IMR-90 (cell line): ENCODE measurements around the gene SPRED2. TPM values are rescaled to one million over a fixed set of nuclear protein-coding genes. Genes with fewer than 3 reads are reported as not detected.

Experiments
- ATAC-seq: fragments of 200-7000 bp; cut with Tn5 transposase; 2 replicates; pipeline ENCODE4 v1.9.1; 2020; ENCODE audit warnings: low read depth, mild to moderate bottlenecking, moderate library complexity
- BruUV-seq: library from RNA; stranded (reverse); fragments of 400-500 nt; replicated peaks from 2 replicates; lab custom pipeline; 2021; lab: Mats Ljungman, UMichigan
- CTCF ChIA-PET: fragments of 300-600 bp; formaldehyde crosslinking; extraction: SDS; loops from one replicate; lab custom pipeline; 2021; ENCODE audit warnings: antibody characterized with exemption; lab: Yijun Ruan, JAX
- POLR2A ChIA-PET: fragments of 300-600 bp; sonication (Branson Sonifier 250); formaldehyde crosslinking; loops from one replicate; lab custom pipeline; 2022; ENCODE audit warnings: antibody characterized with exemption; ENCODE audit not compliant: unreplicated experiment; lab: Charles Lee
- DNase-seq: peaks from one replicate; pipeline ENCODE4 v3.0.0; 2013
- H2AFZ ChIP-seq: replicated peaks from 2 replicates; pipeline ENCODE3; 2013; ENCODE audit warnings: low read length, mild to moderate bottlenecking; ENCODE audit not compliant: poor library complexity
- H2AK5ac ChIP-seq: 2 replicates; pipeline ENCODE4 v1.6.1; 2013; ENCODE audit warnings: low read depth, low read length, inconsistent platforms
- H2AK9ac ChIP-seq: replicated peaks from 2 replicates; pipeline ENCODE3; 2013; ENCODE audit warnings: mild to moderate bottlenecking, low read depth, low read length, moderate library complexity; ENCODE audit not compliant: poor library complexity
- H2BK120ac ChIP-seq: 2 replicates; pipeline ENCODE4 v1.6.1; 2013; ENCODE audit warnings: low read depth, low read length, inconsistent platforms
- H2BK15ac ChIP-seq: 3 replicates; pipeline ENCODE4 v1.6.1; 2013; ENCODE audit warnings: low read depth, low read length, inconsistent platforms
- H2BK20ac ChIP-seq: 2 replicates; pipeline ENCODE4 v1.6.1; 2013; ENCODE audit warnings: low read depth, mild to moderate bottlenecking, inconsistent platforms, low read length, moderate library complexity
- H2BK5ac ChIP-seq: 2 replicates; pipeline ENCODE4 v1.6.1; 2013; ENCODE audit warnings: mild to moderate bottlenecking, low read depth, low read length, inconsistent platforms; ENCODE audit not compliant: poor library complexity, severe bottlenecking
- H3K14ac ChIP-seq: replicated peaks from 2 replicates; pipeline ENCODE4 v1.6.1; 2013; ENCODE audit warnings: low read depth, low read length, inconsistent platforms
- H3K18ac ChIP-seq: 2 replicates; pipeline ENCODE4 v1.6.1; 2013; ENCODE audit warnings: low read depth, low read length, control low read depth
- H3K23ac ChIP-seq: 2 replicates; pipeline ENCODE4 v1.6.1; 2013; ENCODE audit warnings: low read depth, low read length, inconsistent platforms
- H3K27ac ChIP-seq: 2 replicates; pipeline ENCODE4 v1.5.1; 2013; ENCODE audit warnings: mild to moderate bottlenecking, control low read depth, low read length; ENCODE audit not compliant: insufficient read depth
- H3K27me3 ChIP-seq: 2 replicates; pipeline ENCODE4 v1.6.1; 2013; ENCODE audit warnings: low read length; ENCODE audit not compliant: control insufficient read depth, insufficient read depth
- H3K36me3 ChIP-seq: 2 replicates; pipeline ENCODE4 v1.6.1; 2013; ENCODE audit warnings: low read length, mixed read lengths; ENCODE audit not compliant: control insufficient read depth, insufficient read depth
- H3K4ac ChIP-seq: 2 replicates; pipeline ENCODE4 v1.6.1; 2013; ENCODE audit warnings: low read depth, low read length, inconsistent platforms
- H3K4me1 ChIP-seq: 2 replicates; pipeline ENCODE4 v1.6.1; 2013; ENCODE audit warnings: low read length, mixed read lengths; ENCODE audit not compliant: control insufficient read depth, insufficient read depth
- H3K4me2 ChIP-seq: 2 replicates; pipeline ENCODE4 v1.6.1; 2013; ENCODE audit warnings: low read depth, mild to moderate bottlenecking, control low read depth, low read length, moderate library complexity
- H3K4me3 ChIP-seq: 2 replicates; pipeline ENCODE4 v1.5.1; 2013; ENCODE audit warnings: low read depth, mild to moderate bottlenecking, control low read depth, low read length, moderate library complexity; ENCODE audit not compliant: insufficient read depth
- H3K56ac ChIP-seq: 2 replicates; pipeline ENCODE4 v1.6.1; 2013; ENCODE audit warnings: low read length, inconsistent platforms; ENCODE audit not compliant: insufficient read depth; ENCODE audit errors: extremely low read depth
- H3K79me1 ChIP-seq, 2 experiments: 2 replicates each; pipeline ENCODE4 v1.6.1; 2013; ENCODE audit warnings: low read length in 2 of 2, inconsistent platforms in 1 of 2, low read depth in 1 of 2
- H3K9ac ChIP-seq: 2 replicates; pipeline ENCODE4 v1.6.1; 2013; ENCODE audit warnings: low read depth, low read length, control low read depth
- H3K9me1 ChIP-seq: 2 replicates; pipeline ENCODE4 v1.6.1; 2013; ENCODE audit warnings: low read length, inconsistent platforms; ENCODE audit not compliant: insufficient read depth
- H3K9me3 ChIP-seq: 2 replicates; pipeline ENCODE4 v1.6.1; 2013; ENCODE audit warnings: low read length; ENCODE audit not compliant: control insufficient read depth, insufficient read depth
- H4K20me1 ChIP-seq: 2 replicates; pipeline ENCODE4 v1.6.1; 2013; ENCODE audit warnings: low read length, inconsistent platforms; ENCODE audit not compliant: insufficient read depth
- H4K5ac ChIP-seq: 2 replicates; pipeline ENCODE4 v1.6.1; 2013; ENCODE audit warnings: mild to moderate bottlenecking, low read depth, low read length, control low read depth
- H4K8ac ChIP-seq, 2 experiments: 2 replicates each; pipeline ENCODE4 v1.6.1; 2013; ENCODE audit warnings: low read depth in 2 of 2, low read length in 2 of 2, control low read depth in 1 of 2, inconsistent platforms in 1 of 2
- H4K91ac ChIP-seq: 2 replicates; pipeline ENCODE4 v1.6.1; 2013; ENCODE audit warnings: low read depth, low read length, inconsistent platforms; ENCODE audit not compliant: insufficient read depth
- CTCF ChIP-seq: conservative IDR thresholded peaks from 2 replicates; pipeline ENCODE4 v1.5.1; 2012; ENCODE audit warnings: mild to moderate bottlenecking, low read depth, low read length, improper control_type of control experiment
- FOS ChIP-seq: fragments of 150-350 bp; IDR thresholded peaks from 2 replicates; pipeline ENCODE4 v1.6.1; 2016; ENCODE audit warnings: low read depth, low read length
- MXI1 ChIP-seq: IDR thresholded peaks from 2 replicates; pipeline ENCODE4 v1.6.1; 2012; ENCODE audit warnings: low read depth, mild to moderate bottlenecking, low read length, moderate library complexity, borderline replicate concordance
- POLR2A ChIP-seq: IDR thresholded peaks from 2 replicates; pipeline ENCODE4 v1.6.1; 2012; ENCODE audit warnings: mild to moderate bottlenecking, low read depth, low read length
- RAD21 ChIP-seq: IDR thresholded peaks from 2 replicates; pipeline ENCODE4 v1.6.1; 2012; ENCODE audit warnings: low read length, improper control_type of control experiment
- RCOR1 ChIP-seq: IDR thresholded peaks from 2 replicates; pipeline ENCODE4 v1.6.1; 2012; ENCODE audit warnings: mild to moderate bottlenecking, low read length, improper control_type of control experiment; ENCODE audit not compliant: insufficient replicate concordance
- WGBS, 2 experiments: methylation state at CpG; one replicate each; pipeline versions ENCODE4 v1.1.5 to v1.1.7; 2013; ENCODE audit warnings: missing lambda C conversion rate in 2 of 2; ENCODE audit not compliant: insufficient read length in 1 of 2; ENCODE audit errors: extremely low coverage in 2 of 2; 5-methylcytosine and 5-hydroxymethylcytosine counted together
- dilution Hi-C: fragments of 300-500 bp; cut with HindIII; formaldehyde crosslinking; loops from one replicate; pipeline ENCODE4 v1.14.3; 2018; ENCODE audit warnings: low sequenced_read_pairs; ENCODE audit not compliant: unreplicated experiment
- in situ Hi-C: fragments of 300-500 bp; cut with MboI; formaldehyde crosslinking; loops from 3 replicates; pipeline ENCODE4 v1.14.3; 2019; ENCODE audit warnings: low sequenced_read_pairs, inconsistent platforms, mixed read lengths
- intact Hi-C: fragments of 100-400 bp; cut with micrococcal nuclease; formaldehyde crosslinking; loops from 2 replicates; pipeline ENCODE4 v1.10.0; 2022
- polyA plus RNA-seq, 3 experiments: library from polyadenylated mRNA; depleted of rRNA; stranded (reverse); fragments of >200 nt; gene quantifications; 2 replicates each; pipeline ENCODE4 v1.2.3, GENCODE V29; 2012; ENCODE audit warnings: low replicate concordance in 1 of 3
- total RNA-seq: library from RNA; depleted of rRNA; stranded (reverse); fragments of >200 nt; gene quantifications from 2 replicates; pipeline ENCODE4 v1.2.3, GENCODE V29; 2012
- TF ChIP-seq, protein P1 (sequence below): fragments of 150-350 bp; IDR thresholded peaks from 2 replicates; pipeline ENCODE4 v1.6.1; 2017; ENCODE audit warnings: mild to moderate bottlenecking, antibody characterized with exemption, low read length, low read depth

Gene SPRED2
- total and polyA plus RNA-seq, 2 of the 4 experiments (the other 2 are of a cell fraction): 4.8 to 18.7 TPM

- H2BK20ac ChIP-seq: no peak overlapping the region
- ATAC-seq (no peak), DNase-seq (no peak)
- H3K27me3 ChIP-seq: no peaks in the 10 kb centered on the region
- no peak overlapping the region for H2BK5ac ChIP-seq
- H3K23ac ChIP-seq: no peak overlapping the region
- H3K4ac ChIP-seq: no peak overlapping the region
- no peaks in the 10 kb centered on the region for H3K9me3 ChIP-seq
- no peak overlapping the region for H3K14ac ChIP-seq
- in situ Hi-C loops: no loop called here
- H2AFZ ChIP-seq: no peak overlapping the region
- peaks cover 4% of the 10 kb centered on the region; the same call in 1 of the 2 replicates for H3K9me1 ChIP-seq
- H4K8ac ChIP-seq: no peak overlapping the region
- H3K18ac ChIP-seq: no peak overlapping the region
- H3K79me1 ChIP-seq: peaks cover 5 to 12% of the 10 kb centered on the region in 2 experiments; a peak in 3 of 4 replicates
- no peak for TF ChIP-seq RAD21
- no peak for TF ChIP-seq RCOR1
- TF ChIP-seq POLR2A: no peak
- TF ChIP-seq MXI1: no peak
- no peak for TF ChIP-seq CTCF
- TF ChIP-seq, protein P1, sequence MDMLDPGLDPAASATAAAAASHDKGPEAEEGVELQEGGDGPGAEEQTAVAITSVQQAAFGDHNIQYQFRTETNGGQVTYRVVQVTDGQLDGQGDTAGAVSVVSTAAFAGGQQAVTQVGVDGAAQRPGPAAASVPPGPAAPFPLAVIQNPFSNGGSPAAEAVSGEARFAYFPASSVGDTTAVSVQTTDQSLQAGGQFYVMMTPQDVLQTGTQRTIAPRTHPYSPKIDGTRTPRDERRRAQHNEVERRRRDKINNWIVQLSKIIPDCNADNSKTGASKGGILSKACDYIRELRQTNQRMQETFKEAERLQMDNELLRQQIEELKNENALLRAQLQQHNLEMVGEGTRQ: no peak
- TF ChIP-seq FOS: no peak
- peaks cover 19% of the 10 kb centered on the region for H3K36me3 ChIP-seq
- dilution Hi-C loops: no loop called here
- no peak overlapping the region for H3K4me3 ChIP-seq
- no peak overlapping the region for H4K91ac ChIP-seq
- intact Hi-C loops: no loop called here
- no peak overlapping the region for H2AK9ac ChIP-seq
- BruUV-seq: no TSS peak
- CTCF ChIA-PET: no interaction called here
- no peak overlapping the region for H3K4me2 ChIP-seq
- no peak overlapping the region for H3K9ac ChIP-seq
- POLR2A ChIA-PET: no interaction called here
- WGBS, 2 experiments: no CpG with 5 or more reads among the region's 4 CpGs
- no peak overlapping the region for H2BK120ac ChIP-seq
- no peak overlapping the region for H4K5ac ChIP-seq
- H3K27ac ChIP-seq: no peak overlapping the region
- no peak overlapping the region for H2AK5ac ChIP-seq
- H3K56ac ChIP-seq: no peak overlapping the region
- H3K4me1 ChIP-seq: no peaks in the 10 kb centered on the region
- no peak overlapping the region for H2BK15ac ChIP-seq
- no peaks in the 10 kb centered on the region for H4K20me1 ChIP-seq
These were observed 97.7 kb downstream of the SPRED2 start for GRCh38 chr2:65334714-65335113.
